ENCODE data around the gene HIF1AN. TPM values are rescaled to one million over a fixed set of nuclear protein-coding genes. Genes with fewer than 3 reads are reported as not detected.
A peak's percentile ranks its signal among the peaks of the same experiment; 100 is the strongest.

The HIF1AN gene
- total RNA-seq, 1 donor, result 15.2 TPM

DNA sequence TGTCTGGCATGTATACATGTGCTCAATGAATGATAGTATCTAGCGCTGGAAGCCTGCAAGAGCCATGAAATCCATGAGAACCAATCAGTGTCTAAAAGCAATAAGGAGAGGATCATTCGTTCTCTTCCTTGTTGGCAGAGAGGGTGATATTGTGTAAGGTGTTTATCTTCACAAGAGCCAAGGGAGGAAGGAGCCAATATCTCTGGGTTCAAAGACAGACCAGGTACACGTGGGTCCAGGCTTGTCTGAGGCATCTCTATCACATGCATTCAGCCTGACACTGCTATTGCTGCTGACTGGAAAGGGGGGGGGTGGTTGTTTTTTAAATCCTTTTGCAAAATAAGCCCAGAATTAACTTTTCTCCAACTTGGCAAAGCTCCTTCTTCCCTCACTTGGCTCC lies 20.1 kb upstream of the HIF1AN start:
- no peaks in the 10 kb centered on the region for H3K36me3 ChIP-seq (ENCODE audit: insufficient read depth, low read length)
- no peak overlapping the region for H3K27ac ChIP-seq (ENCODE audit: low read depth, low read length)
- no peak for DNase-seq (ENCODE audit: insufficient read length, low spot score, missing footprints)
- peaks cover 14% of the 10 kb centered on the region for H3K4me1 ChIP-seq (ENCODE audit: insufficient read depth, low read length)
- no peaks in the 10 kb centered on the region for H3K9me3 ChIP-seq (ENCODE audit: low read depth, low read length)
- no peaks in the 10 kb centered on the region for H3K27me3 ChIP-seq (ENCODE audit: insufficient read depth, low read length)
- H2AFZ ChIP-seq (ENCODE audit: low read length), result no peak overlapping the region
- no peaks in the 10 kb centered on the region for H3K79me2 ChIP-seq (ENCODE audit: insufficient read depth, low read length)
- TF ChIP-seq, protein P1, sequence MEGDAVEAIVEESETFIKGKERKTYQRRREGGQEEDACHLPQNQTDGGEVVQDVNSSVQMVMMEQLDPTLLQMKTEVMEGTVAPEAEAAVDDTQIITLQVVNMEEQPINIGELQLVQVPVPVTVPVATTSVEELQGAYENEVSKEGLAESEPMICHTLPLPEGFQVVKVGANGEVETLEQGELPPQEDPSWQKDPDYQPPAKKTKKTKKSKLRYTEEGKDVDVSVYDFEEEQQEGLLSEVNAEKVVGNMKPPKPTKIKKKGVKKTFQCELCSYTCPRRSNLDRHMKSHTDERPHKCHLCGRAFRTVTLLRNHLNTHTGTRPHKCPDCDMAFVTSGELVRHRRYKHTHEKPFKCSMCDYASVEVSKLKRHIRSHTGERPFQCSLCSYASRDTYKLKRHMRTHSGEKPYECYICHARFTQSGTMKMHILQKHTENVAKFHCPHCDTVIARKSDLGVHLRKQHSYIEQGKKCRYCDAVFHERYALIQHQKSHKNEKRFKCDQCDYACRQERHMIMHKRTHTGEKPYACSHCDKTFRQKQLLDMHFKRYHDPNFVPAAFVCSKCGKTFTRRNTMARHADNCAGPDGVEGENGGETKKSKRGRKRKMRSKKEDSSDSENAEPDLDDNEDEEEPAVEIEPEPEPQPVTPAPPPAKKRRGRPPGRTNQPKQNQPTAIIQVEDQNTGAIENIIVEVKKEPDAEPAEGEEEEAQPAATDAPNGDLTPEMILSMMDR (IDR thresholded peaks at IDR 0.05; ENCODE audit: extremely low read depth, low read depth, low read length), result no peak
- no peaks in the 10 kb centered on the region for H4K20me1 ChIP-seq (ENCODE audit: insufficient read depth, low read length)
- H3K4me3 ChIP-seq (ENCODE audit: insufficient read depth, low read length), result no peak overlapping the region
- no peak overlapping the region for H3K4me2 ChIP-seq (ENCODE audit: insufficient read depth, low read length)

DNA sequence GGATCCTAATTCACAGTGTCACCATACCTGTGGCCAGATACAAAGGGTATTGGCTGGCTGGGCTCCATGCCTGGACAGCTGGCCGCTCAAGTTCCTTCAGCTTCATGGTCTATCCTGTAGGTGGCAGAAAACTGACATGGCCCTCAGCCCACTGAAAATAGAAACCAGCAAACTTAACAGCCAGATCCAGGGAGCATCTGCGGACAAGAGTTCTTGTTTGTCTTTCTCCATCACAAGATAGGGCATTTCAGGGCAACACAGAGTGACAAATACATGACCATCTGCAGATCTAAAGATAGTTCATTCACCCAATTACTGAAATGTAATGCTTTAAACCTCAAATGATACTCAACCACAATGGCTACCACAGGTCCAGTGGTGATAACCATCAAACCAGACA lies 18.9 kb upstream of the HIF1AN start:
- Histone ChIP-seq H3K27ac (ENCODE audit: low read depth, low read length) (no peak overlapping the region), H3K4me2 (ENCODE audit: insufficient read depth, low read length) (no peak overlapping the region), H3K4me3 (ENCODE audit: insufficient read depth, low read length) (no peak overlapping the region), H4K20me1 (ENCODE audit: insufficient read depth, low read length) (no peaks in the 10 kb centered on the region), H2AFZ (ENCODE audit: low read length) (no peak overlapping the region), H3K79me2 (ENCODE audit: insufficient read depth, low read length) (no peaks in the 10 kb centered on the region), H3K27me3 (ENCODE audit: insufficient read depth, low read length) (no peaks in the 10 kb centered on the region), H3K9me3 (ENCODE audit: low read depth, low read length) (no peaks in the 10 kb centered on the region), H3K36me3 (ENCODE audit: insufficient read depth, low read length) (no peaks in the 10 kb centered on the region), H3K4me1 (ENCODE audit: insufficient read depth, low read length) (peaks cover 19% of the 10 kb centered on the region)
- DNase-seq (ENCODE audit: insufficient read length, low spot score, missing footprints), result peak; percentile 53
- TF ChIP-seq, protein P1 (IDR thresholded peaks at IDR 0.05; ENCODE audit: extremely low read depth, low read depth, low read length), result peak; percentile 37

DNA sequence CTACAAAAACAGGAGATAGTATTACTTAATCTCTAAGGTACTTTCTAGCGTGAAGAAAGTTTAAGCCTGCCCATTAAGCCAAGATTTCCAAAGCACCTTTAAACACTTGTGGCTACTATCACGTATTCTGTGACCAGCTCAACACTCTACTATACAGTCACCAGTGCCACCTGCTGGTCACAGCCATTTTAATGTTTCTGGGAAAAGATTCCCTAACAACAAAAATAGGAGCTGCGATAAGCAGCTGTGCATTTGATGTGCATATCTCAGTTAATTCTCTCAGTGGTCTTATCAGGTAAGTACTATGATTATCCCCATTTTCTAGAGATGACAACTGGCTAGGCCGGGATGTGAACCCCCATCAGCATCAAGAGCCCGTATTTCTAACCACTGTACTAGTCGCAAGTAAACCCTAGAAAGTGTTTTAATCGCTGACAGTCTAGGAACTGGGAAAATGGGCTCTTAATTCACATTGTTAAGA lies 16.9 kb upstream of the HIF1AN start:
- H3K9me3 ChIP-seq (ENCODE audit: low read depth, low read length), result no peaks in the 10 kb centered on the region
- no peaks in the 10 kb centered on the region for H3K27me3 ChIP-seq (ENCODE audit: insufficient read depth, low read length)
- TF ChIP-seq, protein P1 (IDR thresholded peaks at IDR 0.05; ENCODE audit: extremely low read depth, low read depth, low read length), result peak; percentile 80
- H3K27ac ChIP-seq (ENCODE audit: low read depth, low read length), result no peak overlapping the region
- H3K79me2 ChIP-seq (ENCODE audit: insufficient read depth, low read length), result no peaks in the 10 kb centered on the region
- H3K36me3 ChIP-seq (ENCODE audit: insufficient read depth, low read length), result peaks cover 11% of the 10 kb centered on the region
- peak overlapping the region; percentile 71 for H3K4me2 ChIP-seq (ENCODE audit: insufficient read depth, low read length)
- peak; percentile 82 for DNase-seq (ENCODE audit: insufficient read length, low spot score, missing footprints)
- H4K20me1 ChIP-seq (ENCODE audit: insufficient read depth, low read length), result no peaks in the 10 kb centered on the region
- H2AFZ ChIP-seq (ENCODE audit: low read length), result peak overlapping the region; percentile 57
- H3K4me3 ChIP-seq (ENCODE audit: insufficient read depth, low read length), result peak overlapping the region; percentile 69
- peaks cover 26% of the 10 kb centered on the region for H3K4me1 ChIP-seq (ENCODE audit: insufficient read depth, low read length)

DNA sequence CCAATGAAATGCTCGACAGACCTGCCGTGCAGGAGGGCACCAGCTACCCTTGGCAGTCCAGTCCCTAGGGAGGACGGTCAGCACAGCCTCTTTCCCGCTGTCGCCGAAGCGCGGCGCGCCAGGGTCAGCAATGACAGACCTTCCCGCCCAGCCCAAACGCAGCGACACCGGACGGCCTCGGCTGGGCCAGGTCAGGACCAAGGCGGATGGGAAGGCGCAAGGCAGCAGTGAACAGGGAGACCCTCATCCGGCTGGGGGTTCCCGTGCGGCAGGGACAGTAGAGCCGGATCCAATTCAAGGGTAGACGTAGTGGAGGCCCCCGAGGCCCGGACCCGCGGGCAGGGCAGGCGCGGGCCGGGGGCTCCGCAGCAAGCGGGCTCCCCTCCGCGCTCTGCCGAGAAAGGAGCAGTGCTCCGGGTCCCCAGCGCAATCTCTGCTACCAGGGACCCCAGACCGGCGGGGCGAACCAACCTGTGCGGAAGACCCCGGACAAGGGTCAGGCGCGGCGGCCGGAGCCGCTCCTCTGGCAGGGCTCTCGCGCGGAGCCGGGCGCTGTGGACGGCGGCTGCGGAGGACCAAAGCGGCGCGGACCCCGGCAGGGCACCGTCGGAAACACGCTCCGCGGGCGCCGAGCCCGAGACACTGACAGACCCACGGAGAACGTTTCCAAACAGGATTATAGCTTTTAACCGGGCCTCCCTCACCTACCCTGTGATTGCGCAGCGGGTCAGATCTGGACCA lies 16.3 kb upstream of the HIF1AN start, which contains the start of gene SEC31B:
Gene SEC31B (minus strand): TSS at position 551 of the 741 bp plus-strand sequence. CDS start 2,909 bp downstream, outside the sequence.
- H3K27ac ChIP-seq (ENCODE audit: low read depth, low read length), result no peak within 1 kb of the TSS
- peak within 1 kb of the TSS; percentile 71 for H3K4me2 ChIP-seq (ENCODE audit: insufficient read depth, low read length)
- peak within 1 kb of the TSS; percentile 69 for H3K4me3 ChIP-seq (ENCODE audit: insufficient read depth, low read length)
- peak; percentile 87 for DNase-seq (ENCODE audit: insufficient read length, low spot score, missing footprints)
- H3K36me3 ChIP-seq (ENCODE audit: insufficient read depth, low read length), result peaks cover 18% of the 10 kb centered on the region
- H2AFZ ChIP-seq (ENCODE audit: low read length), result peak within 1 kb of the TSS; percentile 57
- H4K20me1 ChIP-seq (ENCODE audit: insufficient read depth, low read length), result no peaks in the 10 kb centered on the region
- H3K27me3 ChIP-seq (ENCODE audit: insufficient read depth, low read length), result no peaks in the 10 kb centered on the region
- no peaks in the 10 kb centered on the region for H3K9me3 ChIP-seq (ENCODE audit: low read depth, low read length)
- TF ChIP-seq, protein P1 (IDR thresholded peaks at IDR 0.05; ENCODE audit: extremely low read depth, low read depth, low read length), result no peak
- H3K4me1 ChIP-seq (ENCODE audit: insufficient read depth, low read length), result peaks cover 26% of the 10 kb centered on the region
- no peaks in the 10 kb centered on the region for H3K79me2 ChIP-seq (ENCODE audit: insufficient read depth, low read length)

Measured in osteoblast (primary cell).